ENCODE data around the gene ZSCAN10. TPM values are rescaled to one million over a fixed set of nuclear protein-coding genes. Genes with fewer than 3 reads are reported as not detected.

Gene ZSCAN10
- not detected in 2 replicates for total RNA-seq

DNA sequence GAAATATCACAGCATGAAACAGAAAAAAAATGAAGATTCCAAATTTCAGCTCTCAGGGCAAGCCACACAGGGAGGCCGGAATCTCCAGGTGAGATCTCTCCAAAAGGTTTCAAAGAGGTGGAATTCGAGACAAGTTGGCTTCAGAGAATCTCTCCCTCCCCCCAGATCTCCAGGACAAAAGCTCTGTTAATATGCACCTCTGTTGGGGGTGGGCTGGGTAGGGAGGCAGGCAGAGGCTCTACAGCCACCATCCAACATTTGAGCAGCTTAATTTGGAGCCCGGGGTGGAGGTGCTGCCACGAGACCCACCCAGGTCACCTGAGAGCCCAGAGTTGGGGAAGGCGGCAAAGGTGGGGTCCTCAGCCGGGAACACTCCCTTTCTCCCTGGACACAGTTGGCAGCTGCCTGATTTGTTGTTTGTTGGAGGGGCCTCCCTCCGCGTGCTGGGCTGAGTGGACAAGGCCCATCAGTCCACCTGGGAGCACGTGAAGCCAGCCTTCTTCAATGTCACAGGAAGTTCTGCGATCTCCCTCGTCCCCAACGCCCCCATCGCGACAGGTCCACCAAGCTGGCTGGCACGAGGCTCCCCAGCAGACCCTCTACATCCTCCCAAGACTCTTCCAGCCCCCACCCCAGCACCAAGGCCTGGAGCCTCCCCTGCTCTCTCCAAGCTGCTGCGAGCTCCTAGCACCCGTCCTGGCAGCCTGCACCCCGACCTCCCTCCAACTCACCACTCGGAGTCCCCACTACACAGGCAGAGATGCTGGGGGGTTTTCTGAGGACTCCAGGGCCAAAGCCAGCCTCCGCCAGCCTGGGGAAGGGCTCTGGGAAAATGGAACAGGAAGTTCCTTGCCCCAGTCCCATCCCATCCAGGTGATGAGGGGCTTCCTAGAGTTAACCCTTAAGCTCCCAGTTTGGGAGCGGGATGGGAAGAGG, at the start of gene ZSCAN10:
Gene ZSCAN10, minus strand, starts transcription at position 836 of the 936 bp plus-strand sequence. CDS start 6,357 bp downstream, outside the sequence.

DNA sequence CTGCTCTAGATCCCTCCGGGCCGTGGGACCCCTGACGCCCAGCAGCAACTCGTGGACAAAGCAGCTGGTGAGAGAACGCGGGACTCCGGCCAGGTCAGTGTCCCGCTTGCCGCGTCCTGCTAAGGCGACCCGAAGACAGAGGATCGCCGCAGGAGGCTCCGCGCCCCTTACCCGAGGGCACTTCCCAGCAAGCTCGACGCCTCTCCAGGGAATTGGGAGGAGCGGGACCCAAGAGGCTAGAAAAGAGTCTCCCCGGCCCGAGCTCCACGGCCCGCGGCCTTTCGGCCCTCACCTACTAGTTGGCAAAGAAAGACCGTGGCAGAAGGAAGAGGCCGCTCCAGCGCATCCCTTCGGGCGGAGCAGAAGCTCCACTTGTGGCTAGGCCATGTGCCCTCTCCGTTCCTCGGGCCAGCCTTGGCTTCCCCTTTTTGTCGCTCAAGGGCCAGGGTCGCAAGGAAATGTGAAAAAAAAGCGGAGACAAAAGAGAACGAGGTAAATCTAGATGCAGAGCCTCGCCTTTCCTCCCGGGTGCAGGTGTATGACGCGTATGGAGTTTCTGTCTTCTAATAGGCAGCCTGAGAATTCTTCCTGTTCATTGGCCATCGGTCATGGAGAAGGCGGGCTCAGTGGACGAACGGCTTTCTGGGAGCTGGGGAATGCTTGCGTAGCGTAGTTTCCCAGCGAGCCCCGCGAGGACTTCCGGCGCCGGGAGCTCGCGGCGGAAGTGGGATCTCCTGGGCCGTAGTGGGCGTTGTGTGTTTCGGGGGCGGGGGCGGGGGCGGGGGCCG, 35.4 kb upstream of the ZSCAN10 start, which contains the start of gene ZNF213:
Gene ZNF213, plus strand, starts transcription at position 692 of the 788 bp plus-strand sequence. CDS start 2,252 bp downstream, outside the sequence.

DNA sequence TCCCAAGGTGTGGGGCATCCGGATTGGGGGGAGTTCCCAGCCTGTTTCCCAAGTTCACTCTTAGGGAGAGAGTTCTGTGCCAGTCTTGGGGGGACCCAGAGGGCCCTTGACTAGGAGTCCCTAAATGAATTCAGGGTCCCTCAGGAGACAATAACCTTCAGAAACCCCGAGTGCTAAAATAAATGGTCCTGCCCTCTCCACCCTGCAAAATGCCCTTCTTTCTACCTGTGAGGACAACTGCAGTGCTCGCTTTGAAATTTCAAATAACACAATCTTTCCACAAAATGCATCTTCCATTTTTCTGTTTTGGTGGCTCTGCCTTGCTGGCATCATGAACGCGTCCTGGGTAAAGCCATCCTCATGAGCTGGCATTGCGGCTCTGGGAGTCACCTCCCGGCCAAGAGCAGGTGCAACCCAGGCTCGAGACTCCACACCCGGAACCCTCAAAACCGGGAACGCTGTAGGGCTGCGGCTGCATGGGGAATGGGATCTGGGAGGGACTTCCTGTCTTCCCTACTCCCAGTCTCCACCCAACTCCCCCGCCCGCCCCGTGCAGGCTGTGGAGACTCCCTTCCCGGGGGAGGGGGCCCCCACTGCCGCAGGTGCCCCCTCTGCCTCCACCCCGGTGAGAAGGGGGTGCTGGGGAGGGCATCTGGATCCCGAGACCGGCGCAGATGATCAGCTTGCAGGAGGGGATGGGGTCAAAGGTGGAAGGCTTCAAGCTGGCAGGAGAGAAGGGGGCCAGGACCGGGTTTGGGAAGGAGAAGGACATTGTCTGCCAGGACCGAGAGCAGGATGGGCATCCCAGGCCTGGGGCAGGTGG, 13.2 kb upstream of the ZSCAN10 start, which contains the start of gene ZNF205:
Gene ZNF205, plus strand, starts transcription at position 529 of the 823 bp plus-strand sequence. CDS start 845 bp downstream, outside the sequence.

DNA sequence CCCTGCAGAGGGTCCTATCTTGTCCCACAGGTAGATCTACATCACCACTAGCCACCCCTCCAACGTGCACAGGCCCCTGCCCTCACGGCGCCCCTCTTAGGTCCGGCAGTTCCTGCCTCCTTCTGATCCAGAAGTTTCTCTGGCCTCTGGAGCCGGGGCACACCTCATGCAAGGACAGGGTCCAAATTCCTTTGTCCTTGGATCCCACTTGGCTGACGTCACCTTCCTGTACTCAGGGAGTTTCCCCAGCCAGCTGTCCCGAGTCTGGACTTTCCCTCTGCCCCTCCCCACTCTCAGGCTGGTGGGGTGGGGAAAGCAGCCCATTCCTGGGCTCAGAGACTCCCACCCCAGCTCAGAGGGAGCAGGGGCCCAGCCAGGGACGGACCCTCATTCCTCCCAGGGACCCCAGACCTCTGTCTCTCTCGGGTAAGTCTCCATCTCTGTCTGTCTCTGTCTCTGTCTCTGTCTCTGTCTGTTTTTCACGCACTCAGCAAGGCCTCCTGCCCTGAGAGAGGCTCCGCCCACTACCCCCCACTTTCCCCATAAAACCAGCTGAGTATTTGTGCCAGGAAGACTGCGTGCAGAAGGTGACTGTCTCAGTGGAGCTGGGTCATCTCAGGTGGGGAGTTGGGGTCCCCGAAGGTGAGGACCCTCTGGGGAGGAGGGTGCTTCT, 33.9 kb downstream of the ZSCAN10 start, which contains the start of gene IL32:
Gene IL32, plus strand, starts transcription at position 572 of the 673 bp plus-strand sequence. CDS start 172 bp downstream, outside the sequence.

DNA sequence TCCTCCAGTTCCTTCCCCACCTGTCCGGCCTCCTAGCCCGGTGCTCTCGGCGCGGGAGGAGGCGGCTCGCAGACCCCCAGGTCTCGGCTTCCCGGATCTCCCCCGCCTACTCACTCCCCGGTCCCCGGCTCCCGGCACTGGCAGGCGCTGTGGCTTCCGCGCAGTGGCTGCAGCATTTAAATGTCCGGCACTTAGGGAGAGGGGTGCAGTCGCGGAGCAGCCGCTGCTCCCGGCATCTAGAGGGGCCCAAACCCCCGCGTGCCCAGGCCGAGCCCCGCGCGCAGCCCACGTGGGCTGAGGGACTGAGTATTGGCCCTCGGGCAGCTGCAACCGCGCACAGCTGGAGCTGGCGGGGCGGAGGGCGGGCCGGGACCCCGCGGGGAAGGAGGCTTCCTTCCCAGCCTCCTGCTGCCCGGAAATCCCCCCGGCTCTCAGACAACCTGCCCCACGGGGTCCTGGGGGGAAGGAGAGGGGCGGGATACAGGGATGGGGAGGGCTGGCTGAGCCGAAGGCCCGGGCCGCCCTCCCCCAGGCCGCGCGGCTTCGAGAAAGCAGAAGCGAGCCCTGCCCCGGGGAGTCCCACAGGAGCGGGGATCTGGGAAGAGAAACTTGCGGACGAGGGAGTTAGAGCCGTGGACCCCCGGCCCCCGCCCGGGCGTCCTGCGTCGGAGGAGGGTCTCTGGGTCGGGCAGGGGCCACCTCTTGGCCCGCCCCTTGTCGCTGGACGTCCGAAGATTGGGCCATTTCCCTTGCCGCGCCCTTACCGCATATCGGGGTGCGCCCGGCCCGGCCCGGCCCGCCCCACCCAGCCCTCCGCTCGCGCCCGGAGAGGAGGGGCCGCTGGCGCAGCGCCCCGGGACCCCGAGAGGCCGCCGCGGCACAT, 53.1 kb downstream of the ZSCAN10 start, which contains the start of gene MMP25:
Gene MMP25, plus strand, starts transcription at position 804 of the 883 bp plus-strand sequence. CDS start 357 bp downstream, outside the sequence.

Other genes starting within 250 kb of the ZSCAN10 start
- not detected in 2 replicates for gene PRSS22, start 241.1 kb downstream of the ZSCAN10 start, total RNA-seq
- gene FLYWCH2, start 216.1 kb downstream of the ZSCAN10 start, total RNA-seq: 28.8 and 32.3 TPM in 2 replicates
- 18.4 and 19.9 TPM in 2 replicates for gene FLYWCH1, start 187.4 kb downstream of the ZSCAN10 start, total RNA-seq
- under 0.01 TPM in 1 of 2 replicates, not detected in the other for gene KREMEN2, start 135.0 kb downstream of the ZSCAN10 start, total RNA-seq
- 2.5 and 2.7 TPM in 2 replicates for gene PAQR4, start 129.9 kb downstream of the ZSCAN10 start, total RNA-seq
- gene PKMYT1, start 118.8 kb downstream of the ZSCAN10 start, total RNA-seq: 0.60 and 0.98 TPM in 2 replicates
- gene CLDN9, start 86.4 kb downstream of the ZSCAN10 start, total RNA-seq: not detected in 2 replicates
- gene CLDN6, start 81.1 kb downstream of the ZSCAN10 start, total RNA-seq: not detected in 2 replicates
- 15.0 and 30.8 TPM in 2 replicates for gene TNFRSF12A, start 78.9 kb downstream of the ZSCAN10 start, total RNA-seq
- gene HCFC1R1, start 75.4 kb downstream of the ZSCAN10 start, total RNA-seq: 2.4 TPM in 2 replicates
- 14.7 and 21.3 TPM in 2 replicates for gene THOC6, start 75.3 kb downstream of the ZSCAN10 start, total RNA-seq
- gene BICDL2, start 62.4 kb downstream of the ZSCAN10 start, total RNA-seq: not detected in 2 replicates
- gene MMP25, start 52.7 kb downstream of the ZSCAN10 start, total RNA-seq: under 0.01 TPM in 1 of 2 replicates, not detected in the other
- gene IL32, start 33.7 kb downstream of the ZSCAN10 start, total RNA-seq: 5.2 and 9.9 TPM in 2 replicates
- 10.6 and 13.4 TPM in 2 replicates for gene ZNF205, start 13.3 kb upstream of the ZSCAN10 start, total RNA-seq
- gene ZNF213, start 35.7 kb upstream of the ZSCAN10 start, total RNA-seq: 2.7 and 4.3 TPM in 2 replicates
- not detected in 2 replicates for gene OR1F1, start 88.9 kb upstream of the ZSCAN10 start, total RNA-seq
- gene ZNF200, start 135.9 kb upstream of the ZSCAN10 start, total RNA-seq: 9.2 and 10.8 TPM in 2 replicates
- gene MEFV, start 157.3 kb upstream of the ZSCAN10 start, total RNA-seq: not detected in 2 replicates
- 49.3 and 52.3 TPM in 2 replicates for gene ZNF263, start 184.2 kb upstream of the ZSCAN10 start, total RNA-seq
- 4.4 TPM in 2 replicates for gene TIGD7, start 206.1 kb upstream of the ZSCAN10 start, total RNA-seq
- 18.1 and 19.0 TPM in 2 replicates for gene ZNF75A, start 206.2 kb upstream of the ZSCAN10 start, total RNA-seq